GM19467 (cell line): ENCODE data around the gene NRIP3.
"Not testable (repeated sequence)": the region's sequence is repeated elsewhere in the genome, so short reads cannot be mapped to it uniquely, and the experiment has no call there.

Source experiments
- ATAC-seq: cut with Tn5 transposase; IDR thresholded peaks from one replicate; pipeline ENCODE4 v1.9.1; 2021; ENCODE audit warnings: mild to moderate bottlenecking, moderate library complexity; ENCODE audit not compliant: unreplicated experiment

NRIP3 gene

GRCh38 chr11:8973121-8973520, 30.7 kb downstream of the NRIP3 start:
- ATAC-seq: no peak

DNA sequence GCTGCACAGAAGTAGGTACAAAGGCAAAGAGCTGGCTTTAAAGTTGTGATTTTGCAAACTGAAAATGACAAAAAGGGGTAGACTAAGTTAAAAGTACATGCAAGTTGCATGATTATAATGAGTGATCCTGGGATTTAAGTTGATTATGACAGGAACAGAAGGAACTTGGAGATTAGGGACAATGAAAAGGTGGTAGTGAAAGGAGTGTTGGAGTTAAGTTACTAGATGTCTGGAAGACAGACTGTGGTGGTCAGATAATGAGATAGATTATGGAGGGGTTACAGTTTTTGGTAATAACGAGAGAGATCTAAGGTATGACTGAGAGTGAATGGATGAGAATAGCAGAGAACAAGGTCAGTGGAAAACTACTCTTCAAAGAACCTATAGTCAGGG, 31.9 kb downstream of the NRIP3 start:
- ATAC-seq: no peak

DNA sequence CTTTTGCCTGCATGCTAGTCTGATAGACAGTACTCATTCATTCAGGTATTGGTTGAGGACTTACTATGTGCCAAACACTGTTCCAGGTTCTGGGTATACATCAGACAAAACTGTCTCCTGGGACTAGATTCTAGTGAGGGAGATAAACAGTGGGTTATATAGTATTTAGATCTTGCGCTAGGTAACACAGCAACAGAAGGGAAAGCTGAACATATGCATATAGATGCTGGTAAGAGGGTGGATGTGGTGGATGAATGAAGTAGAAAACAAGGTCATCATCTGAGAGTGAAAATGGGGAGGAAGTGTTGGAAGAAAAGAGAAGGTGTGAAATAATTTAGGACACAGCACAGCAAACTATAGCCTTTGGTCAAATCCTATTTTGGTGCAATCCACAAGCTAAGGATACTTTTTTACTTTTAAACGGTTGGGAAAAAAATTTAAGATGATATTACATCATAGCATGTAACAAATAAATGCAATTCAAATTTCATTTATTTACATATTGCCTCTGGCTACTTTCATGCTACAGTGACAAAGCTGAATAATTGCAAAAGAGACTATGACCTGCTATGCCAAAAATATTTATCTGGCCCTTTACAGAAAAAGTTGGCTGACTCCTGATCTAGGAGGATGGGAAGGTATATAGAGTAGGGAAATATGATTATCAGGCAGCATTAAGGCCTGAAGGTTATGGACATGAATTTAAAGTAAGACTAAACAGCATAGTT, 32.4 kb downstream of the NRIP3 start:
- ATAC-seq: no peak

- no peak for ATAC-seq
Observed at GRCh38 chr11:8967184-8967583, 36.6 kb downstream of the NRIP3 start.

GRCh38 chr11:8964324-8965320, 39.2 kb downstream of the NRIP3 start, which contains the start of gene TMEM9B:
TMEM9B (minus strand) TSS chr11:8964442; CDS start chr11:8964313, 129 bp downstream.
- ATAC-seq: peak; percentile 87

- ATAC-seq: peak; percentile 51
Observed at GRCh38 chr11:8963569-8964323, 40.1 kb downstream of the NRIP3 start.

GRCh38 chr11:8962841-8963240, 41.0 kb downstream of the NRIP3 start:
- ATAC-seq: no peak

- ATAC-seq: no peak
Observed at GRCh38 chr11:8961401-8961800, 42.4 kb downstream of the NRIP3 start.

DNA sequence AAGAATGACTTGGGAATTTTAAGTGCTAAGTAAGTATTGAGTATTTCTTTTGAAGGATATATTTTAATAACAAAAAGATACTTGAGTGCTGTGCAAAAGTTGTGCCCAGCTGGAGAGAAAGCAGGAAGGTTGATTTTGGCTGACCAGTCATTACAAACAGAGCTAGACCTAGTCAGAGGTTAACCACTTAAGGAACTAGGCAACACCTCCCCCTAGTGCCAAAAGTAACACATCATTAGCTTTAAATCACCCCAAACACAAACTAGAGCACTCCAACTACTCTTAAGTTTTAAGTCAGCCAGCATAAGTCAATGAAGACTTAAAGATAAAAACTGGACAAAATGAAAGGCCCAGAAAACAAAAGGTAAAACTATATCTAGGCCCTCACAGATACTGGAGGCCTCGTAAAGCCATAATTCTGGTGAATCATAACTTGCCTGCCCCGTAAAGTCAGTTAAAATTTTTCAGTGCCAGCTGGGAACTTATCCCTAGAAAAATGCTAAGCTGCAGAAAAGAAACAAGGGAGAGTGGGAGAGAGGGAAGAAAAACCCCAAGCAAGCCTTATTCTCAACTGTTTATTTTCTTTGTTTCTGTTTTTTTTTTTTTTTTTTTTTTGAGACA, 44.1 kb downstream of the NRIP3 start:
- no peak for ATAC-seq

DNA sequence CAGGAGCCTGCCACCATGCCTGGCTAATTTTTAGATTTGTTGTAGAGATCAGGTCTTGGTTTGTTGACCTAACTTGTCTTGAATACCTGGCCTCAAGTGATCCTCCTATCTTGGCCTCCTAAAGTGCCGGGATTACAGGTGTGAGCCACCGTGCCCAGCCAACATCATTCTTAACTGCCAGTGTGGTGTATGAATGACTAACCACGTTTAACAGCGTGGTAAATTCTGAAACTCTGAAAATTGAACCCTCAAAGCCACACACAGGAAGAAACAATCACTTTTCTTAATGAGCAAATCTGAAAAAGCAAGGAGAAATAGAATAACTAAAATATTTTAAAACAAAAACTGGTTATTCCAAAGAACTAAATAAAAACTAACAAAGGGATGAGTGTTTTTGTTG, 46.9 kb downstream of the NRIP3 start:
- ATAC-seq: no peak

DNA sequence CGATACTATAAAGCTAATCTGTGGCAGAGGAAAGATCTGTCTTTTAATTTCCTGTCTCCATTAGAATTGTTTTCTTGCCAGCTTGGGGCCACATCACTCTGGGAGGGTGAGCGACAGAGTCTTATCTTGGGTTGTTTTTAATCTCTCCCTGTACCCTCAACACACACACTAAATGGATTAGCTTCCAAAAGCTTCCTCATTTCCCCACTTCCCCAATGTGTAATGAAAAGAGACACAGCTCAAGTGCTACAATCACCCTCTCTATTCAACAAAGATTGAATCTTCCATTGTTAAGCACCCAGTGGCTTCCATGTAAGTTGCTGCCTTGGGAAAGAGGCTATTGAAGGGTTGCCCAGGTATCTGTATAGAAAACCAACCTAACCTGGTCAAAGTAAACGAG, 54.9 kb downstream of the NRIP3 start:
- ATAC-seq: no peak

DNA sequence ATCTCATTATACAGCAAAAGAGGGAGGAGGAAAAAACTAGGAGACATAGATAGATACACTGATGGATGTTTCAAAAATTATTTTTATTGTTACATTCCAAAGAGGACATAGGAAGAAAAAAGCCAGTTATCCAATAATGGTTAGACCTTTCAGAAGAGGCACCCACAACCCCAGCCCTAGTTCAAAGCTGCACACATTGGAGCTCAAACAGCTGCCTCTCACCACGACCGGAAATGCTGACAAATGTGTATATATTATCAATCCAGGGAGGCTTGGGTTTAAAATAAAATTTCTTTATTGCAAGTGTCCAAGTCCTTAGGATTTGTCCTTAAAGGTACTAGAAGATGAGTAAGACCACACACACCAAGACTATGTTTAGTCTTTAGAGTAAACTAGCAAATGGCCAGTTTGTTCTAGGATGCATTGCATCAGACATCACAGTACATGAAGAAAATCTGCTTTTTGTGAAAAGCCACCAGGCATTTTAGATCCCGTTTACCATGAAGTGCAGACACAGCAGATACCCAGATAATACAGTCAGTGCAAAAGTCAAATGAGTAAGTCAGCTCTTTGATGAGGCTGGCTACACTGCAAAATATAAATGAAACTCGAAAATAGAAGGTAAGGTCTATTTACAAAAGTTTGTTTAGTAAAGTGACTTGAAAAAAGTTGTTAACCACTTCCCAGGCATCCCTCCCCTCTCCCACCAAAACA, 56.4 kb downstream of the NRIP3 start:
- ATAC-seq: no peak

GRCh38 chr11:8942518-8943066, 61.2 kb downstream of the NRIP3 start, which contains the start of gene ASCL3:
ASCL3 (minus strand) TSS chr11:8943016; CDS start chr11:8938161, 4,855 bp downstream.
- ATAC-seq: no peak

DNA sequence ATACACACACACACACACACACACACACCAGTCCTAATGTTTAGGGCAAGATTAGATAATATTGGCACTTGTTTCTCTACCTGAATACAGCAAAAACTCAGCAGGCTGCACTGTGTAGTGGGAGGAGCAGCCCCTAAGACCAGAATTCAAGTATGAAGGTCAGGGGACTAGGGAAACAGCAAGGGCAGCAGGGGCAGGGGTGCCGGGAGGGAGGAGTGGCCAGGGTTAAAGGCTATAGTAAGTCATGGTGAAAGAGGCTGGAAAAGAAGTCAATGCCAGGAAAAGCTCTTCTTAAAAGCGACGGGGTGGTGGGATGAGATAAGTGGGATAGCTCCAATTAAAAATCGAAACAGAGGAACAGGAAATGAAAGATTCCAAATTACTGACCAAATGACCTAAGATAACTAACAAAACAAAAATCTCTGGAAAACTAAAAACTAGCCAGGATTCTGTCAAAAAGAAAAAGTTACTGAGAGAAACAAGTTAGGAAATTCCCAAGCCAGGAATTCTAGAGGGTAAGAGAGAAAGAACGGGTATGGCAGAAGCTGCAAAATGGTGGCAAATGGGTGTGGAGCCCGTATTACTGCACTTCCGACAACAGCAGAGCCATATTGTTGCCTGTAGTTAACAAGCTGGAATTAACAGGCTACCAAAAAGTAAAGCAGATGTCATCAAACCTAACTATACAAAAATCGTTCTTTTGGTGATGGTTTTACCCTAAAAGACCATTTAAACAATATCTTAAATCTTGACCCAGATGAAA, 62.3 kb downstream of the NRIP3 start:
- ATAC-seq: no peak

DNA sequence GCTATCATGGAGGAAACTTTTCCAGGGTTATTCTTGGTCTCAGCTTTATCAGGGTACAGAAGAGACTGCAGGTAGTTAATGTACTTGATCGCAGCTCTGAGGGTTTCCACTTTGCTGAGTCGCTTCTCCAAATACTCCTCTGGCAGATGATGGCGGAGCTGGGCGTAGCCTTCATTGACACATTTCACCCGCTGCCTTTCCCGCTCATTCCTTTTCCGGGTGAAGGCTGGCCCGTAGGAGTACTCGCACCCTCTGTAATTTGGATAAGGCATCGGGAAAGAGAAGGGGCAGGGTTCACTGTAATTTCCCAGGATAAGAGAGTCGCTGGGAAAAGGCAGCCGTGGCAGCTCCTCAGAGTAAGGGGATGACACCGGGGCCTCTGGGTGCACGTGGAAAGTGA, 66.1 kb downstream of the NRIP3 start:
- no peak for ATAC-seq

- no peak for ATAC-seq
Observed at GRCh38 chr11:8937159-8937558, 66.6 kb downstream of the NRIP3 start.

- not testable (repeated sequence) for ATAC-seq
Observed at GRCh38 chr11:8935789-8936188, 68.0 kb downstream of the NRIP3 start.

DNA sequence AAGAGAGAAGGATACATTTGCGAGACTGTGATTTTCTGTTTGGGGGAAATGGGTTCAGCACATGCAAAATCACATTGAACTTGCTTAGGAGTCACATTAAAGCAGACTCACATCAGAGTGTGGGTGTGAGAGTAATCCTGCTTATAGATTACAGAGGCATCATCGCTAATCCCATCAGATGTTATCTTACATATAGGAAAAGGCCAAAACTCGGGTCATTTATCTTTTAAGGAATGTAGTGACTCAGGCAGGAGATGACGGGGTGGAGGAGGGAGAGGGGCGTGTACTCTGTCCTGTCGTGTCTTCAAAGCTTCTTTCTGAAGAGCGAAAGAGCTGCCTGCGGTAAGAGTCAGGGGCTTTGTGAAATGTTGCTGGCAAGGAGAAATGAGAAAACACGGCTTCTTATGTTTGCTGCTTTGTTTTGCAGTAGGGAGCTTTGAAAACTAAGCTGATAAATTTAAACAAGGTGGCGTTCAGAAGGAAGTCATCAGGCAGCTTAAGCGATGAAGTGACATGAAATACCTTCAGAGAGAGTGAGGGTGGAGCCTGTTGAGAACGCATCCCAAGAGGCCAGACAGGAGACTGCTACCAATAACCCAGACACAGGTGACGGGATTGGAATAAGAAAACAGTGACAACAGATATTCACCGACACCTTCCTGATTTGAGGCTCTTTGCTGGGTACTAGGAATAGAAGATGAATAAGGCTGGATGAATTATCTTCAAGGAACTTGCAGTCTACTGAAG, 68.9 kb downstream of the NRIP3 start:
- ATAC-seq: no peak
